ENCODE data around the gene GNRH2.
"Not testable (repeated sequence)": the region's sequence is repeated elsewhere in the genome, so short reads cannot be mapped to it uniquely, and the experiment has no call there.

GNRH2 gene

GRCh38 chr20:3010985-3011723 lies 32.3 kb upstream of the GNRH2 start:
- H3K36me3 ChIP-seq, result peaks cover 33 to 95% (median 42%) of the 10 kb centered on the region in 3 donors
- H3K4me1 ChIP-seq, result no peaks in the 10 kb centered on the region
- no peaks in the 10 kb centered on the region for H3K27me3 ChIP-seq
- no peak for DNase-seq
- no peaks in the 10 kb centered on the region for H3K9me3 ChIP-seq
- no peak overlapping the region for H3K4me3 ChIP-seq
- no peak for TF ChIP-seq CTCF (IDR thresholded peaks at IDR 0.05)
- intact Hi-C loops (cut with DNase I; ENCODE audit: low total_unique reads), result no loop called here
- no peak overlapping the region for H3K27ac ChIP-seq

- DNase-seq, result no peak
- Histone ChIP-seq H3K36me3 (peaks cover 34 to 95% (median 42%) of the 10 kb centered on the region in 3 donors), H3K9me3 (no peaks in the 10 kb centered on the region), H3K4me3 (no peak overlapping the region), H3K27ac (no peak overlapping the region), H3K27me3 (no peaks in the 10 kb centered on the region), H3K4me1 (no peaks in the 10 kb centered on the region)
- intact Hi-C loops (cut with DNase I; ENCODE audit: low total_unique reads), result no loop called here
- TF ChIP-seq CTCF (IDR thresholded peaks at IDR 0.05), result no peak
These were observed 31.7 kb upstream of the GNRH2 start for GRCh38 chr20:3011752-3012151.

GRCh38 chr20:3013771-3014170 lies 29.7 kb upstream of the GNRH2 start:
- no peak for DNase-seq
- Histone ChIP-seq H3K4me1 (no peaks in the 10 kb centered on the region), H3K9me3 (no peaks in the 10 kb centered on the region), H3K4me3 (no peak overlapping the region), H3K36me3 (peaks cover 22 to 84% (median 36%) of the 10 kb centered on the region in 3 donors), H3K27me3 (no peaks in the 10 kb centered on the region), H3K27ac (no peak overlapping the region)
- TF ChIP-seq CTCF (IDR thresholded peaks at IDR 0.05), result no peak
- intact Hi-C loops (cut with DNase I; ENCODE audit: low total_unique reads), result no loop called here

GRCh38 chr20:3014179-3014578 lies 29.2 kb upstream of the GNRH2 start:
- intact Hi-C loops (cut with DNase I; ENCODE audit: low total_unique reads), result no loop called here
- H3K4me3 ChIP-seq, result no peak overlapping the region
- TF ChIP-seq CTCF (IDR thresholded peaks at IDR 0.05), result no peak
- H3K27me3 ChIP-seq, result no peaks in the 10 kb centered on the region
- H3K36me3 ChIP-seq, result peaks cover 18 to 80% (median 32%) of the 10 kb centered on the region in 3 donors
- no peak overlapping the region for H3K27ac ChIP-seq
- DNase-seq, result no peak
- no peaks in the 10 kb centered on the region for H3K4me1 ChIP-seq
- H3K9me3 ChIP-seq, result no peaks in the 10 kb centered on the region

GRCh38 chr20:3014662-3015061 lies 28.8 kb upstream of the GNRH2 start:
- intact Hi-C loops (cut with DNase I; ENCODE audit: low total_unique reads), result no loop called here
- no peak for DNase-seq
- no peaks in the 10 kb centered on the region for H3K4me1 ChIP-seq
- H3K36me3 ChIP-seq, result peaks cover 18 to 75% (median 27%) of the 10 kb centered on the region in 3 donors
- no peak overlapping the region for H3K4me3 ChIP-seq
- H3K27ac ChIP-seq, result no peak overlapping the region
- TF ChIP-seq CTCF (IDR thresholded peaks at IDR 0.05), result no peak
- H3K27me3 ChIP-seq, result no peaks in the 10 kb centered on the region
- H3K9me3 ChIP-seq, result no peaks in the 10 kb centered on the region

- H3K36me3 ChIP-seq, result peaks cover 18 to 73% (median 20%) of the 10 kb centered on the region in 3 donors
- intact Hi-C loops (cut with DNase I; ENCODE audit: low total_unique reads), result not testable (repeated sequence)
These were observed 28.1 kb upstream of the GNRH2 start for GRCh38 chr20:3015302-3015701.

More at GRCh38 chr20:3015302-3015701, 28.1 kb upstream of the GNRH2 start:
- not testable (repeated sequence) for H3K9me3 ChIP-seq, H3K4me1 ChIP-seq, DNase-seq, H3K27ac ChIP-seq, H3K27me3 ChIP-seq, H3K4me3 ChIP-seq

All from tibial artery (tissue), 4 donors.